Activated gamma-delta T cell (primary cell): Measurements from ENCODE around the gene FRMD4B.

Source experiments
- DNase-seq: peaks from one replicate; lab custom pipeline; 2025; lab: John Stamatoyannopoulos, UW

The FRMD4B gene

DNA sequence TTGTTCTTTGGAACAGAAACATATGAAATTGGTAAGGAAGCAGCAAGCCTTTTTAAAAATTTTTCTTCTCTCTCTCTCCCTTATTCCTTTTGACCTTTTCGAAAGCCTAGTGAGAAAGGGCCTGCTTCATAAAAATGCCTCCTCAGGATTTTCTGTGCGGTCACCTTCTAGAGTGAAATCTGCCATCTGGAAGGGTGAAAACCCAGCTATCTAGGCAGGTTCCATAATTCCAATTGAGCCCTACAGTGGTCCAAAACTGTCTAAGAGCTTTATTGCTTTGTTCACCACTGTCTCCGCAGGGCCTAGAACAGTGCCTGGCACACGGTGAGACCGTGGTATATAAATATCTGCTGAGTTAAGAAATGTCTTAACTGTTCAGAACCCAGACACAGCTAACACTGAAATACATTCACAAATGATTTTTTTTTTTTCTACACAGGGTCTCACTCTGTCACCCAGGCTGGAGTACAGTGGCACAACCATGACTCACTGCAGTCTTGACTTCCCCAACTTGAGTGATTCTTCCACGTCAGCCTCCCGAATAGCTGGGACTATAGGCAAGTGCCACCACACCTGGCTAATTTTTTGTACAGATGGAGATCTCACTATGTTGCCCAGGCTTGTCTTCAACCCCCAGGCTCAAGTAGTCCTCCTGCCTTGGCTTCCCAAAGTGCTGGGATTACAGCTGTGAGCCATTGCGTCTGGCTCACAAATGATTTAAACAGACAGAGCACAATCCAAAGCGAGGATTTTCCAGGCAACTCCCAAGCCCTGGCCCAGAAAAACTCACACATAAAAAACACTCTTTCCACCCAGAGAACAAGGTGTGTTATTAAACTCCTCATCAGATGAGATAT lies 64.4 kb downstream of the FRMD4B start:
- no peak for DNase-seq

DNA sequence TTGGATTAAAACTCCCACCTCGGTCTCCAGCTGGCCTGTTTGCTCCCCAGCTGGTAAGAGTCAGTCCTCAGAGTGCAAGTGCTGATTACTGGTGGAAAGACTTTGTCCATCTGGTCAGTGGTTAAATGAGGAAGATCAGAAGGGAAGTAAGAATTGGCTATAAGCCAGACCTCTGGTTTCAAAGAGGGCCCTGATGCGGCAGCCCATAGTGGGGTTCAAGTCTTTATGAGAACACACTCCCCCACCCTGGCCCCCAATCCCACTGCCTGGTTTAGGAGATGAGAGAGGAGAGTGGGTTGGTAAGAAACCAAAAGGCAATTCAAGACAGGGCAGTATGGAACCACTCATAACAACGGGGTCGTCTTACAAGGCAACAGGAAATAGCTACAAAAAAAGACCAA lies 65.0 kb downstream of the FRMD4B start:
- DNase-seq: no peak

DNA sequence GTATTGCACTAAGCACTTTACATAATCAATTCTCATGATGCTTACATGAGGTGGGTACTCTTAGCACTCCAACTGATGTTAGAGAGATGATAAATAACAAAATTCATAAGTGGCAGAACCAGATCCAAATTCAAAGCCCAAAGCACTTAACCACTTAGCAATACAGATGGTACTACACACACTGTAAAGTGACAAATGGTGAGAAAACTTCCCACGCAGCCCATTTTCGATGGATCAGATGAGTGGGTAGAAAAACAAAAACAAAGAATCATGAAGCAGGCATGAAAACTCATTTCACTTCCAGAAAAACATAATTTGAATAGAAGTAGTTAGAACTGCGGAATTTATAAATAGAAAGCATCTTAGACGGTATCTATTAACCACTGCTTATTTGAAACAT lies 66.2 kb downstream of the FRMD4B start:
- no peak for DNase-seq

DNA sequence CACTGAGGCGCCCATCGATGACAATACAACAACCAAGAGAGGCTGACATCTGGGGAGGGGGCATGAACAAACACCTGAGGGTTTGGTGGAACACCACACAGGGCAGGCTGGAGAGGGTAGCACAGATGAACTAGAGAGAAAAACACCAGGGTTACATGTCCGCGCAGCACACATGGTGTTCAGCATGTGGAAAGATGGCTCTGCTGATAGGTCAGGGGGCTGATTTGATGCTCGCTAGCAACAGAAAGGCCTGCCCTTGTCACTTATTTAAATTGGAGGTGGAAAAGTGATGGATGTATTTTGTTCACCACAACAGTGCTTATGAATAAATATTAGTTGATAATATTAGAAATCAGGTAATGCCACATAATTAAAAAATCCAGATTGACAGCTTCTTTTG lies 67.5 kb downstream of the FRMD4B start:
- no peak for DNase-seq

DNA sequence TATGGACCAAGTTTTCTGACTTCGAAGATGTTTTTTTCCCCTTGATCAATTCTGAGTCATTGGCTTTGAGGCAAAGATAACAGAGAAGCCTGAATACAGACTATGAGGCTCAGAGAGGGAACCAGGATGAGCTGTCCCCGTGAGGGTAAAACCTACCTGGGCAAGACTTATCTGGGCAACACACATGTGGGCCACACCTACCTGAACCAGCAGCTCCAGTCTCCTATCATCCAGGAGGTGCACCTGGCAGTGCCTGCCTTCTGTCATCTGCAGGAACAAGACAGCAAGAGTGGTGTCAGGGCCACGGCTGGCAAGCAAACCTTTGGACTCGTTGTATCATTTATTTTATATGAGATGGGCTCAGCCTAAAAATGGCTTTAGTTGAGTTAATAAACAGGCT lies 72.6 kb downstream of the FRMD4B start:
- no peak for DNase-seq

DNA sequence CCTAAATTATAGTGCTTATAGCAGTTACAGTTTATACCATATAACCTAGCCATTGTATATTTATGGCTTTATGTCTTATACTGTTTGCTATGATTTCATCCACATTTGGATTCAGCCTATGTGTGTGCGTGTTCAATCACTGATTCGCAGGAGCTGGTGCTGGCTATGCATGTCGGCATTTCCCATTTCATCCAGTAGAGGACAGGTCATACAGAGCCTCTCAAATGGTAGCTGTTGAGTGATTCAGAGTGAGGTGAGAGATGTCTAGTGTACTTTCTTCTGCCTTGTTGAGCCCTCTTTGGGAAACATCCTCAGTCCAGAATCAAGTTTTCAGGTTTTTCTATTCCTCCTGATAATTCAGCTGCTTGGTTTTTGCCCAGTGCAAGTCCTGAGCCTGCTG lies 76.1 kb downstream of the FRMD4B start:
- DNase-seq: no peak

DNA sequence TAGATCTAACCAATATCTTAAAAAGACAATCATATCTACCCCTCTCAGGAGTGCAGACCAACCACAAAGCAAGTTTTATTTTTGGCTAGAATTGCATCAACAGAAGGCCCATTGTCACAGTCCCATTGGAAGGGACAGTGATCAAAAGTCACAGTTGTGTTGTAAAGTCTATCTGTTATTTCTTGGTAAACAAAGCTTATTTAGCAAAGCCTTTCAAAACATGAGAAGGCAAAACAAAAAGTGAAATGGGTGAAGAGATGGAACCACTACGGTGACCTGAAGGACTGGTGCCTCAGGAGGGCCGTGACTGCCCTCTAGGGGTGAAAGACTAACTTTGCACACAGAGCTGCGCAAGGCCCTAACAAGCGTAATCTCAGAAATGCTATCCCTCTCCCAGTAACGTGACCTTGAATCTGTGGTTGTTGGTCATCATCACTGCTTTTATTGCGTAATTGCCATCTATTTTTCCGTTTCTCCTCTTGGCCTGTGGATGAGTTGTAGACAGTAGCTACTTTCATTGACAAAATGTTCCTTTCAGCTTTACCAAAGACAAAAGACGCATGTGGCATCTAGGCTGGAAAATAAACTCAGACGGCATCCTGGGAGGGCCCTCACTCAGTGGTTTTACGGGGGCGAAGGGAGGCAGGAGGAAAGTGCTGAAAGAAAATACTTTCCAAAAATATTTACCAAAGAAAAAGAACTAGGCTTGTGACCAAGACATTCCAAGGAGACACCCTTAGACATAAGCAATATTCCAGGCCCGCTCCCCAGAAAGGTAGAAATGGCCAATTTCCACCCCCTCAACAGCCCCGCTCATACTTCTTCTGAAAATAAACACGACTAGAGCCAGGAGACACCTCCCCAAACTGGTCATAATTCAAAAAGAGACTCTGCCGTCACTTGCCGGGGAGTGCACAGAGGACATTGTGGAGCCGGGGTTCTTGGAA lies 79.4 kb downstream of the FRMD4B start:
- DNase-seq: no peak

DNA sequence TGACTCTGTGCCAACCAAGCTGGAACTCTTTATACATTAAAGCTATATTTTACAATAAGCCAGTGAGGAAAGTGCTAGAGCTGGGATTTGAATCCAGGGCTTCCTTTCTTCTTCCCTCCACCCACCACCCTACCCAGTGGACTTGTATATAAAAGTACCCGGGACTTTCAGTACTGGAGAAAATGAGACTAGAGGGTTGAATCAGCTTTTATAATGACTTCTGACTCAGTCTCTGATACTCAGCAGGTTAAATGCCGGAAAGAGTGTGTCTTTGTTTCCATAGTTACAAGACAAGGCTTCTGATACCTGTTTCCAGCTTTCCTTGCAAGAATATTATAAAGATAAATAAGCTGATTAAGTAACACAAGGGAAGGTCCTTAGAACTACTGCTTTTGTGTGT lies 80.9 kb downstream of the FRMD4B start:
- DNase-seq: no peak

DNA sequence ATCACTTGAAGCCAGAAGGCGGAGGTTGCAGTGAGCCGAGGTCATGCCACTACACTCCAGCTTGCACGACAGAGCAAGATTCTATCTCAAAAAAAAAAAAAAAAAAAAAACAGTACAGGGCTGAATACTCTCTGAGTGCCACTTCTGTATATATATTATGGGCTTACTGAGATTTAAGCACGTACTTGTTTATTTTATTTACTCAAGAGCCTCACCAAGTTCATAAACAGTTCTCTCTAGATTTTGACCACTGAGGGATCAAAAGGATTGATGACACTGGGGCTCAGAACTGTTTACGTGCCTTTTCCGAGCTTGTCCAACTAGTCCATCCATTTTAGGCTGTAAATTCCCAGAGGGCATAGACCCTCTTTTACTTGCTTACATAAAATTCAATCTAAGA lies 81.5 kb downstream of the FRMD4B start:
- DNase-seq: no peak

DNA sequence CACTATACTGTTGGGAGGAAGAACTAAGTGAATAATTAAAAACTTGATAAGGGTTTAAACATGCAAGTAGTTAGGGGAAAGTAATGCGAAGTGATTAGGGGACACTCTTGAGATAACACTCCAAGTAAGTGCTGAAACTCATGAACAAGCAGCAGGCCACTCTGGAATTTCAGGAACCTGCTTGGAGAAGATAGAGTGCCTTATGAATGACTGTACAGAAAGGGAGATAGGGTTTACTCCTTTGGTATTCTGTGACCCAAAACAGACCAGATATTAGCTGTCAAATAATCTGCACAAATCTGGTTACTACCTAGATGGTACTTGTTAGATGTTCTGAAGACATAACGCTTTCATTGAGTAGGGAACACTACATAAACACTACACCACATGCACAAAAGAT lies 85.6 kb downstream of the FRMD4B start:
- no peak for DNase-seq

DNA sequence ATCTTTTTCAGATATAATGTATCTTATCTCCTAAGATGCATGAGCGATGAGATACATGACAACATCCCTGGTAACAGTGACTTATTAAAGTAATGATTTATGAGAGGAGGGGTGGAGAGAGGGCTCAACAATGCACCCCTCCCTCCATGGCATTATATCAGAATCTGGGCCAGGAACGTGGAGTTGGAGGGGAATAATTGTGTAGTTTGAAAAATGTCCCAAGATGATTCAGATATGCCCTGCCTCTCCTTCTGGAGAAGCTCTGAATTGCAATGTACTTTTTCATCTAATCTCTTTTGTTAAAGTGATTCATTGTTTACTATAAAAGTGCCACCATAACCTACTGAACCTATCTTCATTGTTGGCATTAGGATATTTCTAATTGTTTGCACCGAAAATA lies 86.5 kb downstream of the FRMD4B start:
- no peak for DNase-seq

DNA sequence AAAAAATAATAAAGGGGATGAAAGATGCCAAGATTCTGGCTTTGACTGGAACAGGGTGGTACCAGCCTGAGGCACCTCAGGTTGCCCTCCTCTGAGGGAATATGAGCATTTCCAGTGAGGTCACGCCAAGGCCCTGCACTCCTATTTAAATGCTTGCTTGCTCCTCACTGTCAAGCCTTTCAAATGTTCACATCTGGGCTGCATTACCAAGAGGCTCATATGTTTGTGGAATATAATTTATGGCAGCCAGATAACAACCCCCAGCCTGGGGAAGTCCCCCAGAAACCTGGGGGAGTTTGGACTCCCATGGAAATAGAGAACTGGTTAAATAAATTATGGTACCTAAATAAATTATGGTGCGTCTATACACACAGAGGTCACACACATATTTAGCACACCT lies 88.4 kb downstream of the FRMD4B start:
- no peak for DNase-seq

DNA sequence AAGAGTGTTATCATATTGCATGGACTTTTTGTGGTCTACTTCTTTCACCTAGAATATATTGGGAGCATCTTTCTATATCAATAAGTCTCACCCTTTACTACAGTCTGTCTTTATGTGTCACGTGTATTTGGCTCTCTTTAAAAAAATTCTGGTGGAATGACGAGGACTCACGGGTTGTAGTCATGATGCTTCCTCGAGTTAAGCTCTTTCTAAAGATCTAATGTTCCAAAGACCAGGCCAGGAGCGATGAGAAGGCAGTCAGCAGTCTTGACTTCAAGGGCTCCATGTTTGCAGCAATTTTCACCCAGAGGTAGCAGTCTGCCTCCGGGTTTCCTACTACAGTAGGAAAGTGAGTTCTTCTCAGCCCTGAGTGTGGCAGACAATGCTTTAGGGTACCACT lies 88.9 kb downstream of the FRMD4B start:
- DNase-seq: no peak

DNA sequence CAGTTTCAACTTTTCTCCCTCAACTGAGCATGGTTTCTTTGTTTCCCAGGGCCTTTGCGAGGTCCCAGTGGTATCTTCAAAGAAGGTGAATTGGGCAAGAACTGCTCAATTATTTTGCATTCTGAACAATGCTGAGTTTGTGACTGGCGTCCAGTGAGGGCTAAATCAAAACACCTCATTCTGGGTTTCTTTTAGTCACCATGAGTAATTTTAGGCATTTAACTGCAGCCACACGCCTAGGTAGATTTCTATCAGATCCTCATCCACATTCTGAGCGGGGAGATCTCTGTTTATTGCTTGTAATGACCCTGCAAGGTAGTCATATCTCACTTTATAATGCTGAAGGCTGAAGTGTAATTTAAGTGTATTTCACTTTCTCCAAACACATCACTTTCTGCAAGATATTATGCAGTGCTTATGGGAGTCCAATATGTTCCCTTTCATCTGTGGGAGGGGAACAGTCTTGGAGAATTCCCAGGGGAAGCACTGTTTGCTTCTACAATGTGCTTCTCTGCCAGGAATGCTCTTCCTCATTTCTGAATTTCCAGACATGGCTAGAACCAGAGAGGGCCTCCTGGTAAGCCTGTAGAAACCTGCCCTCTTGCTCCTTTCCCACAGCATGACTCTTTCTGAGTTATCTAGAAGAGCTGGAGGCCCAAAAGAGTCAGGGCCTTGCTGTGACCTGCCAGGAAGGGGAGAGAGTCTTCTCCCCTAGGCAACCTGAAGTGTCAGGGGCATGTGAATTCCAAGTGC lies 91.7 kb downstream of the FRMD4B start:
- DNase-seq: no peak

DNA sequence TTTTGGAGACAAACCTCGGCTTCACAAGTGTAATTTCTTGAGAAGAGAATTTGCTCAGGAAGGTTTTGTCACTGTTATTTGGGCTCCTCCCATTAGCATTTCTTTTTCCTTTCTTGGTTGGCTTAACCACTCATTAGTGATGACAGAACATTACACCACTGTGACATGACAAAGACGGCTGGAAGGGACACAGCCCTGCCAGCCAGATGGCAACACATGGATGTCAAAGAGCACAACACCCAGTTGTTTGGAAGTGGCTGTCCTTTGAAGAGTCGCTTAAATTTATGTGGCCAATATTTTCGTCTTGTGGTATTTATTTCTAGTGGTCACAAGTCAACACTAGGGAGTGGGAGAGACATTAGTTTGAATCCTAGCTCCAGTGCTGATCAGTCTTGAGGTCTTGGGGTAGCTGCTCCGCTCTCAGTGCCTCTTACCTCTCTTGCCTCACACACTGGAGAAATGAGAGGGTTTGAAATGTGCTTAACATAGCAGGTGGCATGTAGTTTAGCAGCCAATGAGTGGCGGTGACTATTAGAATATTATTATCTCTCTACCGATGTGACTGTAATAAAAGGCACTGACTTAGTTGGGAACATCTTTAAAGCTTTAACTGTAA lies 92.8 kb downstream of the FRMD4B start:
- no peak for DNase-seq

DNA sequence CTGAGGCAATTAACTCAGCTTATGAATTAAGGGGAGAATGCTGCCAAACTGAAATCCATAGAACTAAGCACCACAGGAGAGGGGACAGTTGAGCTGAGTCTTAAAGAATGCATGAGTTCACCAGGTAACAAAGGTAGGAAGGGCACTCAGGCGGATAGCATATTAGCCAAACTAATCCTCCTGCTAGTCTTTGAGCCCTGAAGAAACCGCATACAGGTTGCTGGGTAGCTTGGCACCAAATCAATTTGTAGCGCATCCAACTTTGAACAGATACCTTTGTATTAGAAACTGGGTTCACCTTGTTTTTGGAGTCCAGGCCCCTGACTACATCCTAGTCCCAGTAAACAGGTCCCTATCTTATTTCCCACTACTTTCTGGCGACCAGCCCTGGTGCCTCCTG lies 93.7 kb downstream of the FRMD4B start:
- no peak for DNase-seq

DNA sequence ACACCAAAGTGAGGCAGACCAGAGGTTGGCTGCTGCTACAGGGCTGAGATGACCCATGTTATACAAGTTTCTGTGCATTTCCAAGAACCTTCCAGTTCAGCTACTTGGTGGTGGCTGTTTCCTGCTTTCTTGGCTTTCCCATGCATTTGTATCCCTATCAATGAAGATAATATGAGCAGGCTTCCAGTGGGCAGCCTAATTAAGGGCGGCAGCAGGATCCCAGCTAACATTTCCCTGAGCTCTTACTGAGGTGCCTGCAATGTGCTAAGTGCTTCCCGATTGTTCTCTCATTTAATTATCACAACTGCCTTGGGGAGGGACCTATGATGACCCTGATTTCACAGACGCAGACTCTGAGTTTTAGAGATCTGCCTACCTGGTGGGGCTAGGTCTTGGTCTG lies 95.5 kb downstream of the FRMD4B start:
- DNase-seq: no peak

DNA sequence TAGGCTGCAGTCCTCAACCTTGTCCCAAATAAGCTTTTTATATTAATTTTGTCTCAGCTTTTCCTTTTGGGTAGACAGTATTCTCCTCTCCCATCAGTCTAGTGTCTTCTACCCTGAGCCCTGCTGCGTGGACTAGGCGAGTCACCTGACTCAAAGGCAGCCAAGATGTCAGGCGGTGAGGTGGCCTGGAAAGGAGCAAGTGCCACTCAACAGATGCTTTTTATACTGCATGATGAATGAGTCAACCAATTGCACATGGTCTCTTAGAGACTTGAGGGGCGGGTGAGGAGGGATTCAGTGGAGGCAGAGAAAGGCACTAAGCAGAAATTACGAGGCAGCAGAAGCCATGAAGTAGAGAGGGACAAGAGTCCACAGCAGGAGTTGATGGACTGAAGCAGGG lies 95.9 kb downstream of the FRMD4B start:
- DNase-seq: no peak

DNA sequence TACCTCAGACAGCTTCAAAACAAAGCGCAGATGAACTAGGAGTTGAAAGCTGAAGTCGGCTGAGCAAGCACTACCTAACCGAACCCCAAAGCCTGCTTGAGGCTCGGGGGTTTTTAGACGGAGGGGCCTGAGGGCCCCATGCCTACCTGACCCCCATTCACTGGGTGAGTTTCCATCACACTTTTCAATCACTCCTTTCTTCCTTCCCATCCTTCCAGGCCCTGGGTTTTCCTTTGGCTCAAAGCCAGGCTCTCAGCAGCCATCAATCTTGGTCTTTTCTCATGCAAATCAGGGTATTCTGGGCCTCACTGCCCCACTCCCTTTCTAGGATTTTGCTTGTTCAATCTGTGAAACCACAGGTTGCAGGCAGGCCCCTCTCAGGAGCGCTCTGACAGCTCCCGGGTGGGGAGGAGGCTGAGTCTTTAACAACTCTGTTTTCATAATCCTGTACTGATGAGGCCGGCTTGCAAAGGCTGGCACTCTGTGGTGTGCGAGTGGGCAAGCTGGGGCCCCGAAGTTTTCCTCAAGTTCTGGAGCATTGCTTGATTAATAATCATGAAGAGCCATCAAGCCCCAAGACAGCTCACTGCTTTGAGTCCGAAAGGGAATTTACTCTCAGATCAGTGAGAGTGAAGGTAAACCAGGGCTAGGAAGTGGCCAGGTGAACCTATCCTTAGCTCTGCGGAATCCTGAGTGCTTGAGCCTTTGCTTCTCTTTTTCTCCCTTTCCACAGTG lies 97.6 kb downstream of the FRMD4B start:
- DNase-seq: no peak

DNA sequence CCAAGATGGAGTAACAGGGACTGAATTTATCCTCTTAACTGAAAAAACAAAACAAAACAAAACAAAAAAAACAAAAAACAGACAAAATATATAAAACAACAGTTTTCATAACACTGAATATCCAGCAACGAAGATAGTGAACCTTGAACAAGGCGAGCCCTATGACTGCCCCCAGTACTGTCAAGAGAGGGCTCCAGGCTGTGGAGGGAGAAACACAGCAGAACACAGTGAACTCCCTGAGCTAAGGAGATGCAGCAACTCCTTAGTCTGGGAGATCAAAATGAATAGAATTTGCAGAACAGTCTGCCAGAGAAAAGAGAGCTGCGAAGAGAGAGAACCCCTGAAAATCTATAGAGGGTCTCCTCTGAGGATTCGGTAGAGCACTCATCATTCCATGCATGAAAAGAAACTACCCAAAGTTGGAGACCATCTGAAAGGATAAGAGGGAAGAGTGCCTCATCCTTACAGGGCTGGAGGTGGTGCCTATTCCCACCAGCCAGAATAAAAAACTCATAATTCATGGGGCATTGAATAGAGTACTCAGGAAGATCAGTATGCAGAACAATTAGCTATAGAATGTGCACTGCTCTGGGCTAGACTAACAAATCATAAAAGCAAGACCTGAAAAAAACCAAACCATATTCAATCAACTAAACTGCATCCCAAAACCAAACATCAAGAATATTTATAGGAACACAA lies 101.8 kb downstream of the FRMD4B start:
- no peak for DNase-seq

DNA sequence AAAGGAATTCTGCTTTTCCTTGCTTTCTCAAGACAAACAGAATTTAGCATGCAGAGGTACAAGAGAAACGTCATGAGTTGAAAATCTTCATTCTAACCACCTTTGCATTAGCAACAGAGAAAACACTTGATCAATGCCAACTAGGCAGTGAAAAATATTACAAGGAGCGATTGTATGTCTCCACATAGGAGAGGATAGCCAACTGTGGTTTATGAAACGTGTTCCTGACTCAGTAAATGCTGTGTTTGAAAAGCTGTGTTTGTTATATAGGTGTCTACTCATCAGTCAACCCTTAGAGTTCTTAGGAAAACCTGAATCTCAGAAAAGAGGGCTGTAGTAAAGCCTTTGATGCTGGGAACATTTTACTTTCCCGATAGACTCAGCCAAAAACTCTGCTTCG lies 102.4 kb downstream of the FRMD4B start:
- DNase-seq: no peak
